MM.1S (cell line): ENCODE measurements around the gene RAB11FIP2.

ENCODE experiments used
- DNase-seq: peaks from one replicate; pipeline ENCODE4 v3.0.0-alpha.2; 2015
- H2AFZ ChIP-seq: fragments of 300-600 bp; sonication (generic); 2 replicates; pipeline ENCODE4 v1.6.0; 2016; ENCODE audit warnings: antibody characterized with exemption, low read length
- H3F3A ChIP-seq: fragments of 300-600 bp; sonication (generic); 2 replicates; pipeline ENCODE4 v1.6.1; 2016; ENCODE audit warnings: mild to moderate bottlenecking, antibody characterized with exemption, low read length, moderate library complexity, mixed read lengths; ENCODE audit not compliant: insufficient read depth
- H3K27ac ChIP-seq: fragments of 300-600 bp; sonication (generic); 2 replicates; pipeline ENCODE4 v1.5.1; 2016; ENCODE audit warnings: mild to moderate bottlenecking, low read length
- H3K27me3 ChIP-seq: fragments of 300-600 bp; sonication (generic); replicated peaks from 2 replicates; pipeline ENCODE4 v1.6.0; 2016; ENCODE audit warnings: low read length; ENCODE audit not compliant: insufficient read depth
- H3K36me3 ChIP-seq: fragments of 300-600 bp; sonication (generic); replicated peaks from 2 replicates; pipeline ENCODE4 v1.6.1; 2016; ENCODE audit warnings: mild to moderate bottlenecking, low read length, mixed read lengths; ENCODE audit not compliant: insufficient read depth
- H3K4me1 ChIP-seq: fragments of 300-600 bp; sonication (generic); 2 replicates; pipeline ENCODE4 v1.6.1; 2016; ENCODE audit warnings: low read length, mixed read lengths
- H3K4me2 ChIP-seq: fragments of 300-600 bp; sonication (generic); 2 replicates; pipeline ENCODE4 v1.6.0; 2016; ENCODE audit warnings: low read depth, low read length
- H3K4me3 ChIP-seq: fragments of 300-600 bp; sonication (generic); 2 replicates; pipeline ENCODE4 v1.5.1; 2016; ENCODE audit warnings: low read length, mixed read lengths
- H3K79me2 ChIP-seq: fragments of 300-600 bp; sonication (generic); 2 replicates; pipeline ENCODE4 v1.6.1; 2016; ENCODE audit warnings: mixed run types, low read length, mixed read lengths
- H3K9ac ChIP-seq: fragments of 300-600 bp; sonication (generic); 2 replicates; pipeline ENCODE4 v1.6.1; 2016; ENCODE audit warnings: low read length, mixed read lengths
- H3K9me2 ChIP-seq: fragments of 300-600 bp; sonication (generic); replicated peaks from 2 replicates; pipeline ENCODE4 v1.6.1; 2016; ENCODE audit warnings: mild to moderate bottlenecking, low read length, mixed read lengths; ENCODE audit not compliant: insufficient read depth
- H3K9me3 ChIP-seq: fragments of 300-600 bp; sonication (generic); replicated peaks from 2 replicates; pipeline ENCODE4 v1.6.1; 2016; ENCODE audit warnings: mild to moderate bottlenecking, low read length, mixed read lengths; ENCODE audit not compliant: insufficient read depth
- H4K20me1 ChIP-seq: fragments of 300-600 bp; sonication (generic); 2 replicates; pipeline ENCODE4 v1.6.1; 2016; ENCODE audit warnings: mild to moderate bottlenecking, low read length, moderate library complexity, mixed read lengths; ENCODE audit not compliant: insufficient read depth
- EZH2 ChIP-seq: fragments of 300-600 bp; sonication (generic); optimal IDR thresholded peaks from 2 replicates; pipeline ENCODE3; 2017; ENCODE audit warnings: low read depth, mild to moderate bottlenecking, antibody characterized with exemption, low read length, mixed read lengths
- EZH2phosphoT487 ChIP-seq: fragments of 300-600 bp; sonication (generic); IDR thresholded peaks from 2 replicates; pipeline ENCODE4 v1.6.1; 2018; ENCODE audit warnings: antibody characterized with exemption, low read length
- TF ChIP-seq, protein P1 (sequence below): fragments of 300-600 bp; sonication (generic); IDR thresholded peaks from 2 replicates; pipeline ENCODE4 v1.5.1; 2016; ENCODE audit warnings: antibody characterized with exemption, low read length, mixed read lengths

RAB11FIP2 gene

DNA sequence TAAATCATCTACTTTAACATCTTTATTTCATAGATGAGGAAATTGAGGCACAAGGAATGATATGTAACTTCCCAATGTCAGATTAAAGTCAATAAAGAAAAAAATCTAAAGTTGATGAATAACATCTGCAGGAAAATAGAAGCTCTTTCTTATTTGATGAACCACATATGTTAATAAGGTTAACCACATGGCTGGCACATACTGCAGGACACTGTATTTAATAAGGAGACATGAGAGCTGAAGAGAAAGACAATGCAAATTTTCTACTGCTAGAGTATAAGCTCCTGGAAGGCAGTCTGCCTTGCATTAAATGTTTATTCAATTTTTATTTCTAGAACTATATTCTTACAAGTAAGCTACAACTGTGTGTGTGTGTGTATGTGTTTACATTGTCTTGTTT is 4.4 kb downstream of the RAB11FIP2 start:
- H3K79me2 ChIP-seq, result peaks cover 35% of the 10 kb centered on the region

DNA sequence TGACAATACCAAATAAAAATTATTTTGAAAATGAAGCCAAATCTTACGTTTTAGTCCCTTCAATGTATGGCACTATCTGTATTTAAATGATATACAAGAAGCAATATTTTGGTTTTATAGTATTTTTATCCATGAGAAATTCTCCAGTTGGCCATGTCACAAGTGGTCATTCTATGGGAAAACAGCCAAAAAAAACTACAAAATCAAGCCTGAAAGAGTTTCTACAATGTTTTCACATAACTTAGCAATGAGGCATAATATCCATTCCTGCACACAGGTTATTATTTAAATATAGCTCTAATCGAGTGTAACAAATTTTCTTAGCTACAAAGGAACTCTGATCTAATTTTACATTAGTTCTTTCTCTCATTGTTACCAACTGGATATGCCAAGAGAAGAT is 5.4 kb downstream of the RAB11FIP2 start:
- Histone ChIP-seq H3K27me3 (no peaks in the 10 kb centered on the region), H2AFZ (no peak overlapping the region), H3K79me2 (peaks cover 35% of the 10 kb centered on the region), H3K9me3 (no peaks in the 10 kb centered on the region), H3K36me3 (0 out of 2 replicates have a peak, but pooled peaks cover 5% of the 10 kb centered on the region), H3K4me2 (no peak overlapping the region), H3F3A (0 out of 2 replicates have a peak, but pooled peaks cover 5% of the 10 kb centered on the region), H3K4me3 (no peak overlapping the region), H3K9ac (no peak overlapping the region), H3K9me2 (no peaks in the 10 kb centered on the region), H4K20me1 (no peaks in the 10 kb centered on the region), H3K27ac (no peak overlapping the region), H3K4me1 (peaks cover 8% of the 10 kb centered on the region; the same call in 1 of the 2 replicates)
- TF ChIP-seq EZH2, result no peak
- TF ChIP-seq, protein P1, sequence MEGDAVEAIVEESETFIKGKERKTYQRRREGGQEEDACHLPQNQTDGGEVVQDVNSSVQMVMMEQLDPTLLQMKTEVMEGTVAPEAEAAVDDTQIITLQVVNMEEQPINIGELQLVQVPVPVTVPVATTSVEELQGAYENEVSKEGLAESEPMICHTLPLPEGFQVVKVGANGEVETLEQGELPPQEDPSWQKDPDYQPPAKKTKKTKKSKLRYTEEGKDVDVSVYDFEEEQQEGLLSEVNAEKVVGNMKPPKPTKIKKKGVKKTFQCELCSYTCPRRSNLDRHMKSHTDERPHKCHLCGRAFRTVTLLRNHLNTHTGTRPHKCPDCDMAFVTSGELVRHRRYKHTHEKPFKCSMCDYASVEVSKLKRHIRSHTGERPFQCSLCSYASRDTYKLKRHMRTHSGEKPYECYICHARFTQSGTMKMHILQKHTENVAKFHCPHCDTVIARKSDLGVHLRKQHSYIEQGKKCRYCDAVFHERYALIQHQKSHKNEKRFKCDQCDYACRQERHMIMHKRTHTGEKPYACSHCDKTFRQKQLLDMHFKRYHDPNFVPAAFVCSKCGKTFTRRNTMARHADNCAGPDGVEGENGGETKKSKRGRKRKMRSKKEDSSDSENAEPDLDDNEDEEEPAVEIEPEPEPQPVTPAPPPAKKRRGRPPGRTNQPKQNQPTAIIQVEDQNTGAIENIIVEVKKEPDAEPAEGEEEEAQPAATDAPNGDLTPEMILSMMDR, result no peak
- TF ChIP-seq EZH2phosphoT487, result no peak
- DNase-seq, result no peak

More for the DNA sequence above, 4.4 kb downstream of the RAB11FIP2 start:
- H3K9ac ChIP-seq, result no peak overlapping the region
- H2AFZ ChIP-seq, result no peak overlapping the region
- 0 out of 2 replicates have a peak, but pooled peaks cover 5% of the 10 kb centered on the region for H3F3A ChIP-seq
- H3K36me3 ChIP-seq, result no peaks in the 10 kb centered on the region
- H3K27ac ChIP-seq, result no peak overlapping the region
- TF ChIP-seq EZH2 (no peak), EZH2phosphoT487 (no peak)
- TF ChIP-seq, protein P1, result no peak
- no peaks in the 10 kb centered on the region for H4K20me1 ChIP-seq
- H3K9me2 ChIP-seq, result no peaks in the 10 kb centered on the region
- H3K4me2 ChIP-seq, result no peak overlapping the region
- H3K4me3 ChIP-seq, result no peak overlapping the region
- DNase-seq, result no peak
- H3K4me1 ChIP-seq, result peaks cover 8% of the 10 kb centered on the region; the same call in 1 of the 2 replicates
- no peaks in the 10 kb centered on the region for H3K27me3 ChIP-seq
- no peaks in the 10 kb centered on the region for H3K9me3 ChIP-seq

DNA sequence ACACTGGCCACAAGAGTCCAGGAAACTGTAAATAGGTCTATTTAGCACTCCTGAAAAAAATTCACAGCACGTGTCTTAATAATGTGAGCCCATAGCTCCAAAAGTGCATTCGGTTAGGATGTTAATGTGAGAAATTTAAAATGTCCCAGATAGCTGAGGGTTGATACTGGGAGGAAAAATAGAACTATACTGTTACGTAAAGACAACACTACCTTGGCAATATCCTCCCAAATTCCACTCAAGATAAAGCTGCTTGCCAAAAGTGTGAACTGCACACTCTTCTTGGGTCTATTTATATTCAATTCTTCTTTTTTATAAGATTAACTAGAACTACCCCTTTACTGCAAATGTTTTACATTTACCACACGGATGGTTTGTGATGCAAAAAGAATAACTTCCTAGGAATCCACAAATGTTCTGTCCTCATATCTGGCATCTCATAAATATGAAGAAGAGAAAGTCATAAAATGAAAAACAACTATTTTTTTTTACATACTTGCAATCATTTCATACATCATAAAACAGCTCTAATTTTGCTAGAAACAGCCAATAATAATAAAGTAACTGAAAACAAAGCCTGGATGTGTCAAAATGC is 10.4 kb downstream of the RAB11FIP2 start:
- H3F3A ChIP-seq, result no peaks in the 10 kb centered on the region
- 0 out of 2 replicates have a peak, but pooled peaks cover under 1% of the 10 kb centered on the region for H3K79me2 ChIP-seq
- H3K27me3 ChIP-seq, result no peaks in the 10 kb centered on the region
- no peak overlapping the region for H3K27ac ChIP-seq
- no peaks in the 10 kb centered on the region for H4K20me1 ChIP-seq
- no peaks in the 10 kb centered on the region for H3K9me3 ChIP-seq
- no peak overlapping the region for H3K9ac ChIP-seq
- H2AFZ ChIP-seq, result no peak overlapping the region
- DNase-seq, result no peak
- 0 out of 2 replicates have a peak, but pooled peaks cover 5% of the 10 kb centered on the region for H3K36me3 ChIP-seq
- H3K9me2 ChIP-seq, result no peaks in the 10 kb centered on the region
- no peak overlapping the region for H3K4me3 ChIP-seq
- no peak for TF ChIP-seq EZH2
- TF ChIP-seq, protein P1, result no peak
- TF ChIP-seq EZH2phosphoT487, result no peak
- H3K4me1 ChIP-seq, result no peaks in the 10 kb centered on the region
- no peak overlapping the region for H3K4me2 ChIP-seq
